ENCODE measurements around the gene FOSL1. TPM values are rescaled to one million over a fixed set of nuclear protein-coding genes. Genes with fewer than 3 reads are reported as not detected.

Gene FOSL1
- total RNA-seq, 2 experiments from 2014 or later: 0.88 TPM; not detected in 1

DNA sequence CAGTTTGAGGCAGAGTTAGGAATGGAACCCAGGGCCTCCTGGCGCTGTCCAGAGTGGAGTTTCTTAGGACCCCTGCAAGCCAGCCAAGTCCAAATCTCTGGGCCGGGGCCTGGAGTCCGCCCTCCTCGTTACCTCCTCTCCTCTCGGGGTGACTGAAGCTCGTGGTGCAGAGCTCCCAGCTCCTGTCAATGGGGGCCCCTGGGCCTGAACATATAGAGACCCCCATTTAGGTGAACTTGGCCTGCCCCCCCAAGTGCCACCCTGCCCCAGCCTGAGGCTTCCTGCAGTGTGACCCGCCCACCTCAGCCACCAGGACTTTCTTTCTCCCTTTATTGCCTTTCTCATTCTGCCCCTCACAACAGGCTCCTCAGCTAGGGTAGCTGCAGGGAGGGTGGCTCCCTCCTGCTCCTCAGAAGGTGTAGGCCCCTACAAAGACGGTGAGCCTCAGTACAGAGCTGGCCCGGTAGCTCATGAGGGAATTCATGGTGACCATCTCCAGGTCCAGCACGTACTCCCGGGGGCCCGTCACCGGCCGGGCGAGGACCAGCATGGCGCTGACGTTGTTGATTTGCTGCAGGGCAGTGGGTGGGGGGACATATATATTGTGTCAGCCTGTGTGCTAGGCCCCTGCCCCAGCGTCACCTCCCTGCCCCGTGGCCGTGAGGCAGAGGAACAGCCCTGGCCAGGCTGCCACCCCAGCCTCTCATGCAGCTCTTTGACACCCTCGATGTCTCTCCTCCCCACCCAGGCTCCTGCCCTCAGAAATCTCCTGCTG is 33.5 kb downstream of the FOSL1 start:
- Histone ChIP-seq H2AFZ (ENCODE audit: low read length) (no peak overlapping the region), H3K79me2 (ENCODE audit: insufficient read depth, low read depth, low read length) (peaks cover 5% of the 10 kb centered on the region; the same call in 1 of the 2 replicates), H3K9me3 (ENCODE audit: low read length) (no peaks in the 10 kb centered on the region), H3K36me3 (ENCODE audit: insufficient read depth, low read length) (peaks cover 57% of the 10 kb centered on the region), H3K9me2 (ENCODE audit: insufficient read depth, low read length) (no peaks in the 10 kb centered on the region), H3K27ac (ENCODE audit: low read depth, low read length, poor library complexity, severe bottlenecking) (peak overlapping the region; percentile 28), H3K4me2 (ENCODE audit: low read length) (no peak overlapping the region), H4K20me1 (ENCODE audit: insufficient read depth, low read length) (no peaks in the 10 kb centered on the region), H3K4me3 (ENCODE audit: low read depth, low read length, poor library complexity, severe bottlenecking) (no peak overlapping the region), H3K4me1 (ENCODE audit: insufficient read depth, low read length, poor library complexity, severe bottlenecking) (peaks cover 27% of the 10 kb centered on the region)
- DNase-seq (ENCODE audit: low spot score): no peak
- CTCF ChIA-PET (ENCODE audit: unreplicated experiment): no interaction called here
- POLR2A ChIA-PET: interaction anchor here (0.6 to 1.5 kb wide), 2 partner anchors 22 to 26 kb away, joined by 3 read pairs; partner anchors contain the start of gene FIBP
- TF ChIP-seq, protein P1, sequence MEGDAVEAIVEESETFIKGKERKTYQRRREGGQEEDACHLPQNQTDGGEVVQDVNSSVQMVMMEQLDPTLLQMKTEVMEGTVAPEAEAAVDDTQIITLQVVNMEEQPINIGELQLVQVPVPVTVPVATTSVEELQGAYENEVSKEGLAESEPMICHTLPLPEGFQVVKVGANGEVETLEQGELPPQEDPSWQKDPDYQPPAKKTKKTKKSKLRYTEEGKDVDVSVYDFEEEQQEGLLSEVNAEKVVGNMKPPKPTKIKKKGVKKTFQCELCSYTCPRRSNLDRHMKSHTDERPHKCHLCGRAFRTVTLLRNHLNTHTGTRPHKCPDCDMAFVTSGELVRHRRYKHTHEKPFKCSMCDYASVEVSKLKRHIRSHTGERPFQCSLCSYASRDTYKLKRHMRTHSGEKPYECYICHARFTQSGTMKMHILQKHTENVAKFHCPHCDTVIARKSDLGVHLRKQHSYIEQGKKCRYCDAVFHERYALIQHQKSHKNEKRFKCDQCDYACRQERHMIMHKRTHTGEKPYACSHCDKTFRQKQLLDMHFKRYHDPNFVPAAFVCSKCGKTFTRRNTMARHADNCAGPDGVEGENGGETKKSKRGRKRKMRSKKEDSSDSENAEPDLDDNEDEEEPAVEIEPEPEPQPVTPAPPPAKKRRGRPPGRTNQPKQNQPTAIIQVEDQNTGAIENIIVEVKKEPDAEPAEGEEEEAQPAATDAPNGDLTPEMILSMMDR (conservative IDR thresholded peaks at IDR 0.05; ENCODE audit: low read length): no peak
- no peak for TF ChIP-seq EZH2phosphoT487 (IDR thresholded peaks at IDR 0.05; ENCODE audit: borderline replicate concordance, low read depth, low read length)
- intact Hi-C loops (cut with micrococcal nuclease; ENCODE audit: unreplicated experiment): no loop called here
- BruUV-seq (replicated peaks): no TSS peak

DNA sequence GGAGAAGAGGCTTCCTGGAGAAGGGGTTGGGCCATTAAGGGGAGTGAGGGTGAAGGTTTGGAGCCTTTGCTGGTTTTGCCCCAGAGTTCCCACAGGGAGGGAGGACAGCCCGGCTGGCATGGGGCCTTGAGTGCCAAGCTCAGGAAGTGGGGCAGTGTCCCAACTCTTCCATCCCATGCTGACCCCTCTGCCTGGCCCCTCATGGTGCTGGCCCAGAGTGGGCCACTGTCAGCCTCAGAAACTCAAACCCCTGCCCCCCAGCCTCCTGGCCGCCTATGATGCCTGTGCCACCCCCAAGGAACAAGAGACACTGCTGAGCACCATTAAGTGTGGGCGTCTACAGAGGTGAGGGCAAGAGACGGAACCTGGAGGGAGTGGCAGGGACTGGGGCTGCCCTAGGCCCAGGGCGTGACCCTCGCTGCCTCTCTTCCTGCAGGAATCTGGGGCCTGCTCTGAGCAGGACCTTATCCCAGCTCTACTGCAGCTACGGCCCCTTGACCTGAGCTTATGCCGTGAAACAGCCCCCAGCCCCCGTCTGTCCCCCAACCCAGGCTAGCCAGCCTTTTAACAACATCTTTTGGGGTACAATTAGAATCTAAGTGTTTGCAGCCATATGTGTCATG is 34.5 kb downstream of the FOSL1 start:
- Histone ChIP-seq H3K79me2 (ENCODE audit: insufficient read depth, low read depth, low read length) (peaks cover 14% of the 10 kb centered on the region; the same call in 1 of the 2 replicates), H4K20me1 (ENCODE audit: insufficient read depth, low read length) (peaks cover 4% of the 10 kb centered on the region; the same call in 1 of the 2 replicates), H3K9me2 (ENCODE audit: insufficient read depth, low read length) (no peaks in the 10 kb centered on the region), H3K4me1 (ENCODE audit: insufficient read depth, low read length, poor library complexity, severe bottlenecking) (peaks cover 22% of the 10 kb centered on the region), H3K27ac (ENCODE audit: low read depth, low read length, poor library complexity, severe bottlenecking) (no peak overlapping the region), H2AFZ (ENCODE audit: low read length) (no peak overlapping the region), H3K36me3 (ENCODE audit: insufficient read depth, low read length) (peaks cover 59% of the 10 kb centered on the region), H3K4me3 (ENCODE audit: low read depth, low read length, poor library complexity, severe bottlenecking) (no peak overlapping the region), H3K4me2 (ENCODE audit: low read length) (no peak overlapping the region), H3K9me3 (ENCODE audit: low read length) (no peaks in the 10 kb centered on the region)
- ChIA-PET POLR2A (no interaction called here), CTCF (ENCODE audit: unreplicated experiment) (no interaction called here)
- BruUV-seq (replicated peaks): TSS peak; percentile 29
- no peak for DNase-seq (ENCODE audit: low spot score)
- intact Hi-C loops (cut with micrococcal nuclease; ENCODE audit: unreplicated experiment): no loop called here
- TF ChIP-seq, protein P1 (conservative IDR thresholded peaks at IDR 0.05; ENCODE audit: low read length): no peak
- no peak for TF ChIP-seq EZH2phosphoT487 (IDR thresholded peaks at IDR 0.05; ENCODE audit: borderline replicate concordance, low read depth, low read length)

All from OCI-LY7 (cell line).